C4-2B (cell line): ENCODE measurements around the gene KCNA1.

Experiments
- CTCF ChIP-seq: fragments of 450-650 bp; conservative IDR thresholded peaks from 2 replicates; pipeline ENCODE4 v1.5.1; 2017; ENCODE audit warnings: mild to moderate bottlenecking
- ZFX ChIP-seq: fragments of 450-650 bp; IDR thresholded peaks from 2 replicates; pipeline ENCODE4 v1.6.1; 2017

- no peak for TF ChIP-seq ZFX
- no peak for TF ChIP-seq CTCF
Measured at GRCh38 chr12:4860741-4861140, 49.0 kb upstream of the KCNA1 start.
